HFFc6 (cell line): ENCODE data around the gene NAXD. TPM values are rescaled to one million over a fixed set of nuclear protein-coding genes. Genes with fewer than 3 reads are reported as not detected.

Experiments used
- DNase-seq: peaks from one replicate; pipeline ENCODE4 v3.0.0-alpha.2; 2018
- H3K27ac Mint-ChIP-seq: 2 replicates; pipeline ENCODE4 v1.8.0; 2020; ENCODE audit warnings: mild to moderate bottlenecking, mixed read lengths
- H3K27me3 Mint-ChIP-seq: 2 replicates; pipeline ENCODE4 v1.8.0; 2021; ENCODE audit warnings: mild to moderate bottlenecking, moderate library complexity, mixed read lengths; ENCODE audit not compliant: insufficient read depth
- H3K36me3 Mint-ChIP-seq: 2 replicates; pipeline ENCODE4 v1.8.0; 2021; ENCODE audit warnings: low read depth, mixed read lengths
- H3K4me1 Mint-ChIP-seq: 2 replicates; pipeline ENCODE4 v1.8.0; 2020; ENCODE audit warnings: low read depth, mixed read lengths
- H3K4me3 Mint-ChIP-seq: 2 replicates; pipeline ENCODE4 v1.8.0; 2020; ENCODE audit warnings: mild to moderate bottlenecking, moderate library complexity, mixed read lengths
- H3K9me3 Mint-ChIP-seq: 2 replicates; pipeline ENCODE4 v1.8.0; 2020; ENCODE audit warnings: mild to moderate bottlenecking, mixed read lengths
- total RNA-seq, 6 experiments: library from RNA; stranded (reverse); fragmentation: NEBNext Ultra II Directional; extraction: Animal tissue kit (Norgen Biotek cat#: 25700); gene quantifications; 2 replicates in 1 of 6; 3 replicates in 5 of 6; pipeline ENCODE4 v1.2.3, GENCODE V29; 2021
- TF ChIP-seq, protein P1 (sequence below): fragments of 200-600 bp; sonication (generic); IDR thresholded peaks from 2 replicates; pipeline ENCODE4 v1.5.0; 2021; ENCODE audit warnings: antibody characterized with exemption, mild to moderate bottlenecking

The NAXD gene
- total RNA-seq, 6 experiments from 2014 or later: 20.3 to 27.4 (median 22.8) TPM

DNA sequence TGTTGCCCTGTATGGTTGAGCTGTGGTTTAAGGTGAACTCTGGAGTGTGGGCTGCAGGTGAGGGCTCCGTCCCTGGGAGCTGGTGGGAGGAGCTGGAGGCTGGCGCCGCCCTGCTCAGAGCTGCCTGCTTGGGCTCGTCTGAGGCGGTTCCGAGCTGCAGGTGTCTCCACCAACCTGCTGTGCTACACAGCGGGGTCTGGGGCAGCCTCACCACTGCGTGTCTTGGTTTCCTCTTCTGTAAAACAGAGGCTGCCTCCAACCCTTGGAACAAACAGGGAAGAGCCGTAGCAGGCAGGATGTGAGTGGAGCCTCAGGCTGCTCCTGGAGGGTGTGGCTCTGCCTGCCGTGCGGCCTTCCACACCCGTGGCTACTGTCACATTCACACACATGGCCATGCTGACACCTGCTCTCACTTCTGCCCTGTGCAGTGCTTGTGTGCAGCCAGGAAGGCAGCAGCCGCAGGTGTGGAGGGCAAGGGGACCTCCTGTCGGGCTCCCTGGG, 21.4 kb downstream of the NAXD start:
- Mint-ChIP-seq H3K27ac (no peak overlapping the region), H3K27me3 (peaks cover 5% of the 10 kb centered on the region), H3K4me3 (no peak overlapping the region), H3K36me3 (peaks cover 30% of the 10 kb centered on the region), H3K9me3 (no peaks in the 10 kb centered on the region), H3K4me1 (peaks cover 12% of the 10 kb centered on the region; the same call in 1 of the 2 replicates)
- no peak for DNase-seq
- TF ChIP-seq, protein P1, sequence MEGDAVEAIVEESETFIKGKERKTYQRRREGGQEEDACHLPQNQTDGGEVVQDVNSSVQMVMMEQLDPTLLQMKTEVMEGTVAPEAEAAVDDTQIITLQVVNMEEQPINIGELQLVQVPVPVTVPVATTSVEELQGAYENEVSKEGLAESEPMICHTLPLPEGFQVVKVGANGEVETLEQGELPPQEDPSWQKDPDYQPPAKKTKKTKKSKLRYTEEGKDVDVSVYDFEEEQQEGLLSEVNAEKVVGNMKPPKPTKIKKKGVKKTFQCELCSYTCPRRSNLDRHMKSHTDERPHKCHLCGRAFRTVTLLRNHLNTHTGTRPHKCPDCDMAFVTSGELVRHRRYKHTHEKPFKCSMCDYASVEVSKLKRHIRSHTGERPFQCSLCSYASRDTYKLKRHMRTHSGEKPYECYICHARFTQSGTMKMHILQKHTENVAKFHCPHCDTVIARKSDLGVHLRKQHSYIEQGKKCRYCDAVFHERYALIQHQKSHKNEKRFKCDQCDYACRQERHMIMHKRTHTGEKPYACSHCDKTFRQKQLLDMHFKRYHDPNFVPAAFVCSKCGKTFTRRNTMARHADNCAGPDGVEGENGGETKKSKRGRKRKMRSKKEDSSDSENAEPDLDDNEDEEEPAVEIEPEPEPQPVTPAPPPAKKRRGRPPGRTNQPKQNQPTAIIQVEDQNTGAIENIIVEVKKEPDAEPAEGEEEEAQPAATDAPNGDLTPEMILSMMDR: no peak

DNA sequence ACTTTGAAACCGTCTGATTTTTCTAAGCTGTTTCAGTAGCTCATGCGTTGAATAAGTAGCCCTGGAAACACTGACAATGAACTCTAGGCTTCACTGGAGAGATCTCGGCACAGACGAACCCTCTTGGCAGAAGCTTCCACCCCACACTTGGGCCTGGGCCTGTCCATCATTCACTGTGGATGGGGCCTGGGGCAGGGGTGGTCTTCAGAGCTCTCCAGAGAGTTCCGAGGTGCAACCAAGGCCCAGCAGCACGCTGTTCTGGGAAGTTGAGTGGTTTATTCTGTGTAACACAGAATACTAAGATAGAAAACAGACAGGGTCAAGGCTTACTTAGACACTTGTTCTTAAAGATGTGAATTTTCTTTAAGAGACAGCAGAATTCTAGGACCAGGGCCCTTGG, 21.9 kb downstream of the NAXD start:
- TF ChIP-seq, protein P1: no peak
- DNase-seq: no peak
- Mint-ChIP-seq H3K4me1 (peaks cover 12% of the 10 kb centered on the region; the same call in 1 of the 2 replicates), H3K27me3 (peaks cover 5% of the 10 kb centered on the region), H3K36me3 (peaks cover 30% of the 10 kb centered on the region), H3K4me3 (no peak overlapping the region), H3K27ac (no peak overlapping the region), H3K9me3 (no peaks in the 10 kb centered on the region)

DNA sequence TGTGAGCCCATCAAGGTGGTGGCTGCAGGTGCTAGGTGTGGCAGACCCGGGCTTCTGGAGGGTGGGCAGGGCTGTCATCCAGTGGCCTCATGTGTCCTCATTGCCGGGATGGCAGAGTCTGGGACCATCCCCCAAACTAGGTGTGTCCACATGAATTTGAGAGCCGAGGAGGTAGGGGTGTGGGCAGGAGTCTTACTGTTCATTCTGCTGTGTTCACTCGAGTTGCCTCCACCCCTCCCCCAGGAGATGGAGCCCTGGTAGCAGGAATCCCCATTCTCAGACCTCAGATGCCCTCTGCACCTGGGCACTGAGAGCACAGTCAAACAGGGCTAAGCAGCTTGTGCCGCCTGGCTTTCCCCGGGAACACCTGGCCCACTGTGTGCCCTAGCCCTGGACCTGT, 22.4 kb downstream of the NAXD start:
- Mint-ChIP-seq H3K4me1 (peaks cover 12% of the 10 kb centered on the region; the same call in 1 of the 2 replicates), H3K9me3 (no peaks in the 10 kb centered on the region), H3K36me3 (peaks cover 30% of the 10 kb centered on the region), H3K27ac (no peak overlapping the region), H3K27me3 (peaks cover 5% of the 10 kb centered on the region), H3K4me3 (no peak overlapping the region)
- TF ChIP-seq, protein P1: no peak
- no peak for DNase-seq

DNA sequence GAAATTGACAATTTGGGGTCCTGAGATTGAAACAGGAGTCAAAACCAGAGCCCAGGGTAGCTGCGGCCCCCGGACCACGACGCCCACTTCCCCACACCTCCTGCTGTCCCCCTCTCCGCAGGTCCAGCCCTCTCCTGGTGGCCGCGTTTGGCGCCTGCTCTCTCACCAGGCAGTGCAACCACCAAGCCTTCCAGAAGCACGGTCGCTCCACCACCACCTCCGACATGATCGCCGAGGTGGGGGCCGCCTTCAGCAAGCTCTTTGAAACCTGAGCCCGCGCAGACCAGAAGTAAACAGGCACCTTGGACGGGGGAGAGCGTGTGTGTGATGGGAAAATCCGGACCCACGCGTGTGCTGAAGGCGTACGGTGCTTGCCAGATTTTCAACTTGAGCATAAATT, 22.9 kb downstream of the NAXD start:
- Mint-ChIP-seq H3K4me3 (no peak overlapping the region), H3K27ac (no peak overlapping the region), H3K4me1 (peaks cover 12% of the 10 kb centered on the region; the same call in 1 of the 2 replicates), H3K36me3 (peaks cover 30% of the 10 kb centered on the region), H3K9me3 (no peaks in the 10 kb centered on the region), H3K27me3 (peaks cover 5% of the 10 kb centered on the region)
- TF ChIP-seq, protein P1: no peak
- DNase-seq: no peak

DNA sequence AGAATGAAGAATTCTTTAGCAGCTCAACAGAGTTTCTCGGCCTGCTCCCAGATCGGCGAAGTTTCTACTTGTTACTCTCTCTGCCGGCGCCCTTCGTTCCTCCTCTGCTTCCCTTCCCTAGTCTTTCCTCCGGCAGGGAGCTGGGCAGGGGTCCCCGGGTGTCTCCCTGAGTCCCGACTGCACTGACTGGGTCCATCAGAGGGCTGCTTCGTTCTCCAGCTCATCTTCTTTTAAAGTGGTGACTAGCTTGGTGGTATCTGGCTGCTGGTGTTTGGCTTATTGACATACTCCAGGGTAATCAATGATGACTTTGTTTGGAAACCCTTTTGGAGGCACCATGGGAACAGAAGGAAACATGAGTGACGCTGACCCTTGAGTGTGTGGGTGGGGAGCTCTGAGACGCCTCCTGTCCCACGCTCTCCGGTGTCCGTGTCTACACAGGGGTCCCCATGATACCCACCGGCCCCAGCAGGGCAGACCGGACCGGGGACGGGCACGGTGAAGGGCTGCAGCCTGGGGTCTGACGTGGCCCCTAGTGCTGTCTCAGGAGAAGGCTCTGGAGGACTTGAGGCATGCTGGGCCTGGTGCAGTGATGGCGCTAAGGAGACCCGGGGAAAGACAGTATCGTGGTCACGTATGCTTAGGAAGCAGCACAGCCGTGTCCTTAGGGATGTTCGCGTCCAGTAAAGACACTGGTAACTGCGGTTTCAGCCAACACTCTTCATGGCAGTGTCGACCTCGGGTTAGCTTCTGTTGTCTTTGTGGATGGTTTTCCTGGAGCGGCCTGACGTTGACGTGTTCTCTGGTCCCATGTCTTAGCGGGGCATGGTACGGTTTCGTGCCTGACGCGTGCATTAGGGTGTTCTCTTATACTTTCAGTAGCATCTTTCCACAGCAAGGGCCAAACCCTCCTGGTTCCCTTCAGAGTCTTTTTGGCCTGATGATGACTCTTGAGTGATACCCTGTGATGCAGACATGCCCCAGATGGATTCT, 23.8 kb downstream of the NAXD start:
- Mint-ChIP-seq H3K27me3 (peaks cover 5% of the 10 kb centered on the region), H3K27ac (no peak overlapping the region), H3K9me3 (no peaks in the 10 kb centered on the region), H3K4me3 (no peak overlapping the region), H3K4me1 (peaks cover 7% of the 10 kb centered on the region; the same call in 1 of the 2 replicates), H3K36me3 (peaks cover 30% of the 10 kb centered on the region)
- DNase-seq: no peak
- TF ChIP-seq, protein P1: no peak
